ENCODE data around the gene SEC14L3.

GRCh38 chr22:30423301-30423958 is 48.4 kb downstream of the SEC14L3 start:
- TF ChIP-seq POLR2A (IDR thresholded peaks at IDR 0.05; ENCODE audit: extremely low read depth, insufficient read length) (peak; percentile 74), MYC (IDR thresholded peaks at IDR 0.05; ENCODE audit: low read depth, low read length) (no peak), CTCF (IDR thresholded peaks at IDR 0.05; ENCODE audit: low read depth, low read length) (no peak)
